A673 (cell line): ENCODE data around the gene BCAR3. TPM values are rescaled to one million over a fixed set of nuclear protein-coding genes. Genes with fewer than 3 reads are reported as not detected.

Source experiments
- BruUV-seq: library from RNA; stranded (reverse); fragments of 400-500 nt; replicated peaks from 2 replicates; lab custom pipeline; 2021; lab: Mats Ljungman, UMichigan
- CTCF ChIA-PET: fragments of 300-600 bp; sonication (Branson Sonifier 250); formaldehyde crosslinking; loops from one replicate; lab custom pipeline; 2022; ENCODE audit warnings: antibody characterized with exemption; lab: Charles Lee
- POLR2A ChIA-PET: fragments of 300-600 bp; sonication (Branson Sonifier 250); formaldehyde crosslinking; loops from one replicate; lab custom pipeline; 2022; ENCODE audit warnings: antibody characterized with exemption; ENCODE audit not compliant: low non-redundant PET; lab: Charles Lee
- DNase-seq: peaks from one replicate; pipeline ENCODE4 v3.0.0-alpha.2; 2015; ENCODE audit warnings: low spot score
- H3K27ac ChIP-seq: fragments of 200-600 bp; sonication (generic); 2 replicates; pipeline ENCODE4 v1.5.1; 2016; ENCODE audit warnings: mixed run types, low read depth, mild to moderate bottlenecking, mixed read lengths, antibody characterized with exemption, low read length; ENCODE audit not compliant: poor library complexity, severe bottlenecking
- H3K27me3 ChIP-seq: fragments of 200-600 bp; sonication (generic); replicated peaks from 2 replicates; pipeline ENCODE4 v1.6.1; 2017; ENCODE audit warnings: mixed run types, low read depth, mild to moderate bottlenecking, mixed read lengths, antibody characterized with exemption, low read length; ENCODE audit not compliant: insufficient read depth, poor library complexity
- H3K36me3 ChIP-seq: fragments of 200-600 bp; sonication (generic); 2 replicates; pipeline ENCODE4 v1.6.1; 2016; ENCODE audit warnings: mixed run types, mild to moderate bottlenecking, mixed read lengths, antibody characterized with exemption, low read length; ENCODE audit not compliant: insufficient read depth, poor library complexity, severe bottlenecking
- H3K4me1 ChIP-seq: fragments of 200-600 bp; sonication (generic); 2 replicates; pipeline ENCODE4 v1.6.1; 2017; ENCODE audit warnings: mixed run types, mild to moderate bottlenecking, mixed read lengths, antibody characterized with exemption, low read length; ENCODE audit not compliant: insufficient read depth, poor library complexity, severe bottlenecking
- H3K4me3 ChIP-seq: fragments of 200-600 bp; sonication (generic); 2 replicates; pipeline ENCODE4 v1.5.1; 2016; ENCODE audit warnings: low read depth, mixed run types, mild to moderate bottlenecking, mixed read lengths, low read length; ENCODE audit not compliant: poor library complexity, severe bottlenecking
- H3K9me3 ChIP-seq: fragments of 200-600 bp; sonication (generic); 2 replicates; pipeline ENCODE4 v1.6.1; 2016; ENCODE audit warnings: mixed run types, low read depth, mild to moderate bottlenecking, mixed read lengths, antibody characterized with exemption, low read length; ENCODE audit not compliant: poor library complexity, severe bottlenecking
- CTCF ChIP-seq: fragments of 300-800, 200-600 bp; sonication (generic); conservative IDR thresholded peaks from 2 replicates; pipeline ENCODE4 v1.5.1; 2017; ENCODE audit warnings: low read depth, mild to moderate bottlenecking, antibody characterized with exemption, low read length, moderate library complexity, mixed read lengths
- EZH2 ChIP-seq: fragments of 200-600 bp; sonication (generic); IDR thresholded peaks from 2 replicates; pipeline ENCODE4 v1.6.1; 2017; ENCODE audit warnings: borderline replicate concordance, low read depth, mild to moderate bottlenecking, mixed read lengths, antibody characterized with exemption, low read length; ENCODE audit not compliant: poor library complexity, severe bottlenecking
- intact Hi-C: fragments of 100-400 bp; cut with micrococcal nuclease; formaldehyde crosslinking; loops from one replicate; pipeline ENCODE4 v1.10.0; 2022; ENCODE audit not compliant: unreplicated experiment
- total RNA-seq: library from RNA; stranded (reverse); gene quantifications from 2 replicates; pipeline ENCODE4 v1.2.3, GENCODE V29; 2021

The BCAR3 gene
- total RNA-seq, 1 experiment from 2014 or later, result 0.90 TPM

GRCh38 chr1:93608187-93609109, 73.2 kb downstream of the BCAR3 start:
- ChIA-PET CTCF (no interaction called here), POLR2A (no interaction called here)
- no peaks in the 10 kb centered on the region for H3K36me3 ChIP-seq
- no peak for DNase-seq
- no peak for TF ChIP-seq CTCF
- no peak for TF ChIP-seq EZH2
- H3K4me3 ChIP-seq, result no peak overlapping the region
- H3K9me3 ChIP-seq, result no peaks in the 10 kb centered on the region
- no peaks in the 10 kb centered on the region for H3K4me1 ChIP-seq
- no peak overlapping the region for H3K27ac ChIP-seq
- no peaks in the 10 kb centered on the region for H3K27me3 ChIP-seq
- intact Hi-C loops, result no loop called here
- BruUV-seq, result no TSS peak

GRCh38 chr1:93607814-93608186, 73.8 kb downstream of the BCAR3 start:
- POLR2A ChIA-PET, result no interaction called here
- no TSS peak for BruUV-seq
- no peak for DNase-seq

DNA sequence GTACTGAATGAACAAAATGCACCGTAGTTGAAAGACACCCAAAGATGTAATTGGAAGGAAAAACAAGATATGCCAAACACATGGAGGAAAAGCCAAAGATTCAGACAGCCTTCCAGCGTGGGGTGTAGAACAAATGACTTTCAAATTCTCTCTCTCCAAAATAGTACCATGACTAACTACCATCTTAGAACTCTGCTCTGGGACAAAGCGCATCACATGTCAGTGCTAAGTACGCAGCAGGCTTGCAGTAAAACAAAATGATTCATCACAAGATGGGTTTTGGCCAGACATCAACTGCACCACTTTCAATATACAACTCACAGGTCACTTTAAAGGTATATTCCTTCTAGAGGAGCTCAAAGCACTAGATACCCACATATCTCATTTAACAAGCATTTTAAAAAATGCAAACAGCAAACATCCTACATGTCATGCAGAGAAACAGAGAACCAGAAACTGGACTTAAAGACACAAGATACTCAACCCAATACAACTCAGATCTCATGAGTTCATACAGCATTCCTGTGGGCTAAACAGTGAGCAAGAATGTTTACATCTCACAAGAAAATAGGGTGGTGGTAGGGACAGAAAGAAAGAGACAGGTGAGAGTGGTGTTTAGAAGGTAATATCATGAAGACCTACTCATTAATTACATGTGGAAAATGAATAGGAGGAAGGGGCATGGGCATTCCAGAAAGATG, 75.7 kb downstream of the BCAR3 start:
- no peak overlapping the region for H3K4me3 ChIP-seq
- intact Hi-C loops, result no loop called here
- H3K27ac ChIP-seq, result no peak overlapping the region

More at GRCh38 chr1:93607814-93608186, 73.8 kb downstream of the BCAR3 start:
- no peaks in the 10 kb centered on the region for H3K4me1 ChIP-seq
- intact Hi-C loops, result no loop called here
- CTCF ChIA-PET, result no interaction called here
- no peaks in the 10 kb centered on the region for H3K9me3 ChIP-seq
- H3K27ac ChIP-seq, result no peak overlapping the region
- H3K4me3 ChIP-seq, result no peak overlapping the region
- H3K27me3 ChIP-seq, result no peaks in the 10 kb centered on the region
- TF ChIP-seq EZH2 (no peak), CTCF (no peak)
- no peaks in the 10 kb centered on the region for H3K36me3 ChIP-seq

More for the DNA sequence above, 75.7 kb downstream of the BCAR3 start:
- POLR2A ChIA-PET, result no interaction called here
- no peaks in the 10 kb centered on the region for H3K36me3 ChIP-seq
- no peaks in the 10 kb centered on the region for H3K9me3 ChIP-seq
- no peaks in the 10 kb centered on the region for H3K27me3 ChIP-seq
- DNase-seq, result no peak
- H3K4me1 ChIP-seq, result no peaks in the 10 kb centered on the region
- TF ChIP-seq CTCF (no peak), EZH2 (no peak)
- BruUV-seq, result no TSS peak
- CTCF ChIA-PET, result no interaction called here
